Stimulated activated CD4-positive, alpha-beta T cell treated with anti-CD3 and anti-CD28 coated beads, Interleukin-4, amount 100 ng/mL, for 1 hour (primary cell): ENCODE data around the gene CD300A.

ENCODE experiments used
- DNase-seq: peaks from one replicate; pipeline ENCODE4 v3.0.0-alpha.2; 2020

The CD300A gene

GRCh38 chr17:74466111-74466827 lies at the start of gene CD300A:
CD300A (plus strand) TSS chr17:74466634; CDS start chr17:74466704, 70 bp downstream.
- peak; percentile 21 for DNase-seq

- no peak for DNase-seq
These were observed 49.0 kb upstream of the CD300A start for GRCh38 chr17:74417178-74418045.

GRCh38 chr17:74419928-74420411 lies 46.5 kb upstream of the CD300A start:
- DNase-seq = no peak

DNA sequence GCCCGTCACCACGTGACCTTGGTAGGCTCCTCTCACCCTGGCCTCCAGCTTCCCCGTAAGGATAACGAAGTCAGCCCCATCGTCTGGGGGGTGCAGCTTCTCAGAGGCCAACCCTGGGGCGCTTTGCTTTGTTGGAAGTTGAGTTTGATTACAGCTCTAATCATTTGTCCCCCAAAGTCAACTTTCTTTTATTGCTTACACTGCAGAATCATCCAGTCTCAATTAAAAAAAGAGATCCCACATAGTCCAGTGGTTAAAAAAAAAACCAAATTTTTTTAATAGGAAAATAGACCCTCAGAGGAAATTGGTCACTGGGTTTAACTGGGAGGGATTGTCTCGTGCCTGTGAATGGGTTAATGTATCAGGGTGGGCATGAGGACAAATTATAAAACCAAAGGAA lies 42.3 kb upstream of the CD300A start:
- DNase-seq = no peak

GRCh38 chr17:74424657-74425056 lies 41.8 kb upstream of the CD300A start:
- no peak for DNase-seq

DNA sequence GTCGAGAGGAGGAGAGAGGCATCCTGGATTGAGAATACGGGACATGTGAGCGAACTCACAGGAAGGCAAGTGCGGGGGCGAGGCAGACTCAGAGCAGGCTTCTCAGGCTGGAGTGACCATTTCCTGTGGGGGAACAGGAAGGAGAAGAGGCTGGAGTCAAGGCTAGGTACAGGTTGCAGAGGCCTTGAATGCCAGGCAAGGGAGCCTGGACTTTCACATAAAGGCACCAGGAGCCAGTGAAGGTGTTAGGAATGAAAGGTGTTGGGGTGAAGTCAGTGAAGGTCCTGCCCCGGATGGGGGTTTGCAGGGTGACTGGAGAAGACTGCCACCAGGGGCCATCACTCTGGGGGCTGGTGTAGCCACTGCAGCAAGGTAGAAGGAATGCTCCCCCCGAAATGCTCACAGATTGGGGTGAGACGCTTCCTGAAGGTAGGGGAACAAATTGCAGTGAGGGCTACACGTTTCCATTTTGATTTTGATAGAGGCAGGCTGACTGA lies 39.8 kb upstream of the CD300A start:
- DNase-seq = no peak

DNA sequence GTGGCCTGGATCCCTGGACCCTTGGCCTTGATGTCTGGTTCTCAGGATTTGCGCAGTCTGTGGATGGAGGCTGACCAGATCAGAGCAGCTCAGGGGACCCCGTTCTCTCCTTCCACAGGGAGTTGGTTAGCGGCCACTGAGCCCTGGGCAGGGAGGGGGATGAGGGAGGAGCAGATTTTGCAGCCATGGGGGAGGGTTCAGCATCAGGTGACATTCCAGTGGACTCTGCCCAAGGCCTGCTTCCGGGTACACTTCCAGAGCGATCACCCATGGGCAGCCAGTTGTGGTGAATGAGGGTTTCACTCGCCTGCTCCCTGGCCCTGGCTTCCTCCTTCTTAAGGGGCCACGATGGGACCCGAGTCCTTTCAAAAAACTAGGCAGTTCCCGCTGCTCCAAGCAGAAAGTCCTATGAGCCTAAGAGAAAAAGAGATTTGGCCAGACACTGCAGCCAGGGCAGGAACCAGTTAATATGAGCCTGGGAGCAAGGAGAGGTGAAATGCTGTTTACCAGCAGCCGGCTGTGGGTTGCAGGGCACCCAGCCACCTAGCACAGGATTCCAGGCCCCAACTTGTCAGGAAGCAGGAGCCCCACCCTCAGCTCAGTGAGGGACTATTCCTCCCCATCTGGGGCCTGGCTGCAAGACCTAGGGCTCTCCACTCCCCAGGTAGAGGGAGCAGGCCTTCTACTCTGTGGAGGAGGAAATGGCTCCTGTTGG lies 39.2 kb upstream of the CD300A start:
- no peak for DNase-seq

GRCh38 chr17:74427763-74428153 lies 38.7 kb upstream of the CD300A start:
- DNase-seq = no peak

DNA sequence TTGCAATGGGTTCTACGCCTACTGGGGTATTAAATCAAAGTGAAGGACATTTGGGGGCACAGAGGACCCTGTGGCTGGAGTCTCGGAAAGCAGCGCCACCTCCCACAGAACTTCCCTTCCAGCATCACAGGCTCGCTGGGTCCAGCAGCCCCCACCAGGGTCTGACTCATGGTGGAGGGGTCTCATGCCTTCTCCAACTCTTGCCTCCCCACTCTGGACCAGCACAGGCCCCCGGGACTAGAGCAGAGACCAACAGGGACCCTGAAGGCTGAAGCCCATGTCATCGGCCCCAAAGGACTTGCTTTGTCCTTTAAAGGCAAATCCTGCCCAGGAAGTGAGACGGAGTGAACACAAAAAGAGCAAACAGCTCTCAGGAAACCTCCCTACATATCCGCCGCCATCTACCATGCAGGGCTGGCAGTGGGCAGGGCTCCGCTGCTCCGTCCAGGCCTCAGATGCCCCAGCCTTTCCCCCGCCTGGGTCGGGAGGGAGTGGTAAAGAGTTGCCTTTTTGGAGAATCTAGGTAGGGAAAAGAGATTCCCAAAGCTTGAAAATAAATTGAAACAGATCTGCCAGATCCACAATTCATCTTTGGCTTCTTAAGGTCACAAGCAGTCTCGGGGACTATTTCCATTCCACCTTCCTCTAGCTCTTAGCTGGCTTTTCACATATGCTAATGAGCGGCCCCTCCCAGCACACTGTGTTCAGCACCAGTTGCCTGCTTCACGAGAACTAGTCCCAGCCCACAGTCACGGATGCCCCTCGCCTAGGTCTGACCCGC lies 36.6 kb upstream of the CD300A start:
- no peak for DNase-seq

GRCh38 chr17:74430385-74430705 lies 36.1 kb upstream of the CD300A start:
- DNase-seq = no peak

DNA sequence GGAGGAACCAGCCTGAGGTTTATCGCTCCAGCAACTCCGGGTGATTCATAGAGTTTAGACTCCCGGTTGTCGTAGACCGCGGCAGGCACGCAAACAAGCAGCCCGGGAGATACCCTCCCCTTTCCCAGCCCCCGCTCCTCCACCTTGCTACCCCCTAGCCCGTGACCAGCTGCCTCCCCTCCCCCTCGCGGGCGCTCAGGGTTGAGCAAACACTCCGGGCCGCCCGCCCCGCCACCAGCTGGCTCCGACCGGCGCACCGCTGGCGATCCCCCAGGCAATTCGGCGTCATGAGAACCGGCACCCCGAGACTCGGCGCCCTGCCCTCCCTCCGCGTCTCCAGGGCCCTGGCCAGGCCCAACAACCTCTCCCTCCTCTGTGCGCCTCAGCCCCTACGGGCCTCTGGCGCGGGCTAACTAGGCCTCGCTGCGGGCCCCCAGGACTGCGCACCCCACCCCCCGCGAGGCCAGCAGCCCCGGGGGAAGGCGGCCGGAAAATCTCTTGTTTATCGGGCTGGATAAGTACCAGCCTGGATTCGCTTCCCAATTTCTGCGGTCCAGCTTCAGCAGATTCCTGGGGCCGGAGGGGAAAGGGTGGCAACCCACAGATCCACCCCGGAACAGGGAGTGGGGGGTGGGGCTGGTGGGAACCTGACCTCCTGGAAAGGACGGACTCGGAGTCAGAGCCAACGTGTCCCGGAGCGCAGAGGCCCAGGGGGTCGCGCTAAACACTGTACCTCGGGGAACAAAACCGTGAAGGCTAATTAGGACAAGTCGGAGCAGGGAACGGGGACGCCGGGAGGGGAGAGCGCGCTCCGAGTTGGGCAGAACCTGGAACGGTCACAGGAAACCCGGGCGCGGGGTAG lies 35.5 kb upstream of the CD300A start:
- no peak for DNase-seq

DNA sequence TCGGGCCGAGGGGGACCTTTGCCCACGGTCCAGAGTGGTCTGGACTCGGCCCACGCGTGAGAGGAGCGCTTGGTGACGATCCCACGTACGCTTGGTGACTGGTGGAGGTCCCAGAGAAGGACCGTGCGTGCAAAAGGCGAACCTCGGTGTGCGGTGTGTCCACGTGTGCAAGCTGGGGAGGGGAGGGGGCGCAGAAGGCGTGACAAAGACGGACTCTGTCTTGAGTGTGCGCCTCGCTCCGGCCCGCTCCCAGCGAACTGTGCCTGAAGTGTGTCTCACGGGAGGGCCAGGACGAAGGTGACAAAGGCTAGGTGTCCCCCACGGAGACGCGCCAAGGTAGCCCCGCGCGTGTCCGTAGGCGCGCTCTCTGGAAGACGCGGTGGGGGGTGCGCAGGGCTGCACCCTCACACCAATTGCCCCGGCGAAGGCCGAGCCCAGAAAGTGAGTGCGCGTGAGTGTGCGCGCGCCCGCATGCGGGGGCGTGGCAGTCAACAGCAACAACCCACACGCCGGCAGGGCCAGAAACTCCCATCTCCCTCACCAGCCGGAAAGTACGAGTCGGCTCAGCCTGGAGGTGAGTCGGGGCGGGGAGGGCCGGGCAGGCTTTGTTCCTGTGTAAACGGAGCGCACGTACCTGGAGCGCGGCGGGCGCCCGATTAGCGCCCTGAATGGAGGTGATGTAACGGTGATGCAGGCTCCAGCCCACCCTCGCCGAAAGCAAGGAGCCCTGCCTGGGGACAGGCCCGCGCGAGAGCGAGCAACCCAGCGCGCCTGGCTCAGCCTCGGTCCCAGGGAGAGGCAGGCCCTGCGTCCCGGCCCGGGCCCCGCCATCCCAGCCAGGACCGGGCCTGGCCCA lies 34.6 kb upstream of the CD300A start, which contains the start of gene GPRC5C:
Gene GPRC5C (plus strand): TSS at position 521 of the 856 bp plus-strand sequence. CDS start 7,689 bp downstream, outside the sequence.
- peak; percentile 54 for DNase-seq

- DNase-seq = no peak
These were observed 34.1 kb upstream of the CD300A start for GRCh38 chr17:74432424-74432690.

DNA sequence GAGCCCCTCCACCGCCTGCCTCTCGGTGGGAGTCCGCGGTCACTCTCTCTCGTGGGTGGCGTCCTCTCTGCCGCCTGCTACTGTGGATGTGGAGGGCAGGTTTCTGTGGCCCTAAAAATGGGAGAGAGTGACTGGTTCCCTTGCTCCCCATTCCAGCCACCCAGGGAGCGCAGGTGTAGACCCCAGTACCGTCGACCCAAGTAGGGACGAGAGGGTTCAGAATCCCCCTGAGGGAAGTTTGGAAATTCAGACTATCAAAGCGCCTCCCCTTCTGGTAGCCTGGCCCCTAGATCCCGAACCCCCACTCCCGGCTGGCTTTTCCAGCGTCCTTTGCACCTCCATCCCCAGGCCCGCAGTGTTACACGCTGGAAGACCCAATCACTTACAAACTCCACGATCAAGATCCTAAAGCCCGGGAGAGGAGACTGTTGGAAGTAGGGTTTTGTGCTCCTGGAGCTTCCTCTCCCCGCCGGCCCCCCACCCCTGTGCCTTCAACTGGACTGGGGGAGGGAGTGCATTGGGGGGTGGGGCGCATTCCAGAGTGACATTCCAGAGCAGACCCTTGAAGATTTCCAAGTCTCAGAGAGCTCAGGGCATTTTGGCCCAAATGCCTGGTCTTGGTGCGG lies 33.6 kb upstream of the CD300A start:
- DNase-seq = no peak

DNA sequence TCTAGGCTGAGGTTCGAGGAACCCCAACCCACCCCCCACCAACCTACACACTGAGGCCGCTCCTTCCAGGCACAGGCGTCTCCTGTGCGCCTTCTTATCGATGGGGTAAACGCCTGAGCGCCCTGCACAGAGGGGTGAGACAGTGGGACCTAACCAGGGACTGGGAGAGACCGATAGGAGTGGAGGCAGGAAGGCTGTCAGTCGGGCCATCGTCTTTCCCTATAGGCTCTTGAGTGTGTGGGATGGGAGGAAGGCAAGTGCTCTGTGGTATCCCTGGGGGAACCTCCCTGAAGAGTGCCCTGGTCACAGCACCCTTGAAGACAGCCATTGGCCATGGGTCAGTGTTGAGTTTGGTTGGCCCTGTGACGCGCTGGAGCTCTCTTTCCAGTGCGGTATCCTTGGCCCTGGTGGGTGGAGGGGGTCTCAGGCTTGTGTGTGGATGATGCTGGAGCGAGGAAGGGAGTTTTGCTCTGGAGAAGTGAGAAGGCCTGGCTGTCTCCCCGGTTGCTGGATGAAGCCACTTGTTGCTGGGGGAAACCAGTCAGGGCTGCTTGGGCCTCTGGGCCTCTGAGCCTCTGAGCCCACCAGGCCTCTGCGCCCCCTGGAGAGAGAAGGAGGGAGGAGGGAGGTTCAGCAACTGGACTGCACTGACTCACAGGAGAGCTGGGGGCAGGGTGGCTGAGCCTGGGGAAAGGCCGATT lies 32.9 kb upstream of the CD300A start:
- no peak for DNase-seq

DNA sequence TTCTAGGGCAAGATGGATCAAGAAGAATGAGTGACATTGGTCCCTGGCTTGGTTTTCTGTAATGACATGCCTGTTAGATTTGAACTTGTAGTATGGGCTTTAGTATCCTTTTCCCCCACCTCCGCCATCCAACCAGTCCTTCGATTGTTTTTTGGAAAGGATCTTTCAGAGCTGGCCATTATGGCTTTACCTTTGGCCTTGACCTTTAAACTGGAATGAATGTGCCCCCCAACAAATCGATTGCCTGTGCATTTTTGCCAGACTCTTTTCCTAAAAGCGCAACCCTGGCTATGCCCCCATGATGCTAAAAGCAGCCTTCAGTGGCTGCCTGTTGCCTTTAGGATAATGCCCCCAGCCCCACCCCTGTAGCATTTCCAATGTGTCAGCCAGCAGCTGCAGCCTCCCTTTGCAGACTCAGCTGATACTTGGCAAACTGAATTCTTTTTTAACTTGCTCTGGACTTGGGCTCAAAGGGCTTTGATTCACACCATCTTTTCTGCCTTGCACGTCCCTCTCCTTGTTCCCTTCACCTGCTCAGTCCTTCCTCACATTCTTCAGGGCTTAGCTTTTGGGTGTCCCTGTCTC lies 30.6 kb upstream of the CD300A start:
- DNase-seq = no peak

GRCh38 chr17:74437702-74438101 lies 28.7 kb upstream of the CD300A start:
- no peak for DNase-seq

DNA sequence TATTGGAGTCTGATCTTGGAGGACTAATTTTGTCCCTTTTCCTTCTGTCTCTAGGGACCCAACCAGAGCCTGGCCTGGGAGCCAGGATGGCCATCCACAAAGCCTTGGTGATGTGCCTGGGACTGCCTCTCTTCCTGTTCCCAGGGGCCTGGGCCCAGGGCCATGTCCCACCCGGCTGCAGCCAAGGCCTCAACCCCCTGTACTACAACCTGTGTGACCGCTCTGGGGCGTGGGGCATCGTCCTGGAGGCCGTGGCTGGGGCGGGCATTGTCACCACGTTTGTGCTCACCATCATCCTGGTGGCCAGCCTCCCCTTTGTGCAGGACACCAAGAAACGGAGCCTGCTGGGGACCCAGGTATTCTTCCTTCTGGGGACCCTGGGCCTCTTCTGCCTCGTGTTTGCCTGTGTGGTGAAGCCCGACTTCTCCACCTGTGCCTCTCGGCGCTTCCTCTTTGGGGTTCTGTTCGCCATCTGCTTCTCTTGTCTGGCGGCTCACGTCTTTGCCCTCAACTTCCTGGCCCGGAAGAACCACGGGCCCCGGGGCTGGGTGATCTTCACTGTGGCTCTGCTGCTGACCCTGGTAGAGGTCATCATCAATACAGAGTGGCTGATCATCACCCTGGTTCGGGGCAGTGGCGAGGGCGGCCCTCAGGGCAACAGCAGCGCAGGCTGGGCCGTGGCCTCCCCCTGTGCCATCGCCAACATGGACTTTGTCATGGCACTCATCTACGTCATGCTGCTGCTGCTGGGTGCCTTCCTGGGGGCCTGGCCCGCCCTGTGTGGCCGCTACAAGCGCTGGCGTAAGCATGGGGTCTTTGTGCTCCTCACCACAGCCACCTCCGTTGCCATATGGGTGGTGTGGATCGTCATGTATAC lies 26.5 kb upstream of the CD300A start:
- DNase-seq = no peak
